ENCODE results near the gene AIFM2.

The AIFM2 gene

GRCh38 chr10:70078937-70079336, 53.7 kb downstream of the AIFM2 start:
- Mint-ChIP-seq H3K9me3 (no peaks in the 10 kb centered on the region), H3K27me3 (peaks cover 5% of the 10 kb centered on the region), H3K36me3 (ENCODE audit: low read depth) (no peaks in the 10 kb centered on the region), H3K4me3 (no peak overlapping the region), H3K4me1 (ENCODE audit: low read depth) (no peaks in the 10 kb centered on the region), H3K27ac (no peak overlapping the region)
- no peak for DNase-seq

GRCh38 chr10:70078329-70078728, 54.3 kb downstream of the AIFM2 start:
- no peak overlapping the region for H3K27ac Mint-ChIP-seq
- no peaks in the 10 kb centered on the region for H3K9me3 Mint-ChIP-seq
- no peak for DNase-seq
- no peaks in the 10 kb centered on the region for H3K4me1 Mint-ChIP-seq (ENCODE audit: low read depth)
- no peaks in the 10 kb centered on the region for H3K36me3 Mint-ChIP-seq (ENCODE audit: low read depth)
- H3K27me3 Mint-ChIP-seq, result peaks cover 5% of the 10 kb centered on the region
- no peak overlapping the region for H3K4me3 Mint-ChIP-seq

GRCh38 chr10:70074971-70075370, 57.7 kb downstream of the AIFM2 start:
- H3K36me3 Mint-ChIP-seq (ENCODE audit: low read depth), result no peaks in the 10 kb centered on the region
- no peaks in the 10 kb centered on the region for H3K9me3 Mint-ChIP-seq
- H3K4me3 Mint-ChIP-seq, result no peak overlapping the region
- H3K27me3 Mint-ChIP-seq, result peaks cover 5% of the 10 kb centered on the region
- no peaks in the 10 kb centered on the region for H3K4me1 Mint-ChIP-seq (ENCODE audit: low read depth)
- no peak for DNase-seq
- H3K27ac Mint-ChIP-seq, result no peak overlapping the region

- Mint-ChIP-seq H3K4me1 (ENCODE audit: low read depth) (no peaks in the 10 kb centered on the region), H3K36me3 (ENCODE audit: low read depth) (no peaks in the 10 kb centered on the region), H3K27ac (no peak overlapping the region), H3K4me3 (no peak overlapping the region), H3K9me3 (no peaks in the 10 kb centered on the region), H3K27me3 (peaks cover 5% of the 10 kb centered on the region)
- DNase-seq, result no peak
Observed at GRCh38 chr10:70074165-70074564, 58.5 kb downstream of the AIFM2 start.

GRCh38 chr10:70070834-70071233, 61.8 kb downstream of the AIFM2 start:
- H3K36me3 Mint-ChIP-seq (ENCODE audit: low read depth), result no peaks in the 10 kb centered on the region
- no peak overlapping the region for H3K4me3 Mint-ChIP-seq
- DNase-seq, result no peak
- no peaks in the 10 kb centered on the region for H3K4me1 Mint-ChIP-seq (ENCODE audit: low read depth)
- H3K9me3 Mint-ChIP-seq, result no peaks in the 10 kb centered on the region
- no peak overlapping the region for H3K27ac Mint-ChIP-seq
- H3K27me3 Mint-ChIP-seq, result no peaks in the 10 kb centered on the region

- Mint-ChIP-seq H3K4me1 (ENCODE audit: low read depth) (no peaks in the 10 kb centered on the region), H3K27ac (no peak overlapping the region), H3K9me3 (no peaks in the 10 kb centered on the region), H3K36me3 (ENCODE audit: low read depth) (no peaks in the 10 kb centered on the region), H3K4me3 (no peak overlapping the region), H3K27me3 (no peaks in the 10 kb centered on the region)
- DNase-seq, result no peak
Observed at GRCh38 chr10:70069346-70069745, 63.3 kb downstream of the AIFM2 start.

- no peak for DNase-seq
- H3K4me3 Mint-ChIP-seq, result no peak overlapping the region
- H3K27ac Mint-ChIP-seq, result no peak overlapping the region
- H3K9me3 Mint-ChIP-seq, result no peaks in the 10 kb centered on the region
- no peaks in the 10 kb centered on the region for H3K36me3 Mint-ChIP-seq (ENCODE audit: low read depth)
- no peaks in the 10 kb centered on the region for H3K4me1 Mint-ChIP-seq (ENCODE audit: low read depth)
- no peaks in the 10 kb centered on the region for H3K27me3 Mint-ChIP-seq
Observed at GRCh38 chr10:70068925-70069324, 63.7 kb downstream of the AIFM2 start.

GRCh38 chr10:70067586-70067985, 65.0 kb downstream of the AIFM2 start:
- DNase-seq, result no peak

GRCh38 chr10:70066190-70066589, 66.4 kb downstream of the AIFM2 start:
- no peak overlapping the region for H3K27ac Mint-ChIP-seq
- peaks cover 3% of the 10 kb centered on the region for H3K4me1 Mint-ChIP-seq (ENCODE audit: low read depth)
- no peak overlapping the region for H3K4me3 Mint-ChIP-seq
- DNase-seq, result no peak
- H3K27me3 Mint-ChIP-seq, result no peaks in the 10 kb centered on the region
- no peaks in the 10 kb centered on the region for H3K9me3 Mint-ChIP-seq
- no peaks in the 10 kb centered on the region for H3K36me3 Mint-ChIP-seq (ENCODE audit: low read depth)

More at GRCh38 chr10:70067586-70067985, 65.0 kb downstream of the AIFM2 start:
- Mint-ChIP-seq H3K4me3 (no peak overlapping the region), H3K27me3 (no peaks in the 10 kb centered on the region), H3K36me3 (ENCODE audit: low read depth) (no peaks in the 10 kb centered on the region), H3K27ac (no peak overlapping the region), H3K9me3 (no peaks in the 10 kb centered on the region), H3K4me1 (ENCODE audit: low read depth) (peaks cover 3% of the 10 kb centered on the region)

GRCh38 chr10:70064486-70064885, 68.1 kb downstream of the AIFM2 start:
- Mint-ChIP-seq H3K9me3 (no peaks in the 10 kb centered on the region), H3K36me3 (ENCODE audit: low read depth) (no peaks in the 10 kb centered on the region), H3K27ac (no peak overlapping the region), H3K27me3 (no peaks in the 10 kb centered on the region), H3K4me1 (ENCODE audit: low read depth) (peaks cover 3% of the 10 kb centered on the region), H3K4me3 (no peak overlapping the region)
- no peak for DNase-seq

GRCh38 chr10:70063418-70064098, 69.1 kb downstream of the AIFM2 start:
- Mint-ChIP-seq H3K4me1 (ENCODE audit: low read depth) (peaks cover 3% of the 10 kb centered on the region), H3K36me3 (ENCODE audit: low read depth) (no peaks in the 10 kb centered on the region), H3K27me3 (no peaks in the 10 kb centered on the region), H3K4me3 (no peak overlapping the region), H3K9me3 (no peaks in the 10 kb centered on the region), H3K27ac (peak overlapping the region; percentile 81)
- no peak for DNase-seq
